OCI-LY7 (cell line): ENCODE data around the gene RAP1GDS1.

ENCODE experiments used
- CTCF ChIP-seq: fragments of 200-600 bp; sonication (generic); conservative IDR thresholded peaks from 2 replicates; pipeline ENCODE4 v1.5.1; 2014; ENCODE audit warnings: mild to moderate bottlenecking, antibody characterized with exemption, low read length, moderate library complexity, mixed read lengths
- EZH2phosphoT487 ChIP-seq: fragments of 200-600 bp; sonication (generic); IDR thresholded peaks from 2 replicates; pipeline ENCODE4 v1.6.1; 2018; ENCODE audit warnings: low read depth, borderline replicate concordance, mild to moderate bottlenecking, mixed run types, antibody characterized with exemption, low read length, moderate library complexity, mixed read lengths

- TF ChIP-seq CTCF: no peak
- TF ChIP-seq EZH2phosphoT487: no peak
Observed at GRCh38 chr4:98267498-98267897, 6.3 kb downstream of the RAP1GDS1 start.
